HG02884 (cell line): ENCODE measurements around the gene COL24A1.

Experiments
- ATAC-seq: cut with Tn5 transposase; IDR thresholded peaks from one replicate; pipeline ENCODE4 v1.9.1; 2021; ENCODE audit warnings: mild to moderate bottlenecking, moderate library complexity; ENCODE audit not compliant: unreplicated experiment

Gene COL24A1

GRCh38 chr1:85707267-85707989, 449.1 kb downstream of the COL24A1 start:
- ATAC-seq = peak; percentile 10

GRCh38 chr1:85705940-85706339, 450.6 kb downstream of the COL24A1 start:
- ATAC-seq = no peak

GRCh38 chr1:85700422-85700821, 456.1 kb downstream of the COL24A1 start:
- ATAC-seq = no peak

- no peak for ATAC-seq
Observed at GRCh38 chr1:85697895-85698294, 458.7 kb downstream of the COL24A1 start.

- no peak for ATAC-seq
Observed at GRCh38 chr1:85692730-85693314, 463.8 kb downstream of the COL24A1 start.

- ATAC-seq = no peak
Observed at GRCh38 chr1:85689775-85690404, 466.7 kb downstream of the COL24A1 start.

GRCh38 chr1:85683292-85684025, 473.1 kb downstream of the COL24A1 start:
- ATAC-seq = no peak

GRCh38 chr1:85681087-85681486, 475.5 kb downstream of the COL24A1 start:
- ATAC-seq = no peak
